SK-N-SH treated with all-trans-retinoic acid at 6 μM for 48 hours (cell line): ENCODE results near the gene DTNBP1.

Experiments
- ARNTL ChIP-seq: fragments of 450-650 bp; formaldehyde crosslinking; IDR thresholded peaks from 2 replicates; pipeline ENCODE4 v1.5.0; 2020; ENCODE audit warnings: low read depth, mild to moderate bottlenecking, moderate library complexity, borderline replicate concordance
- CSDC2 ChIP-seq: fragments of 250-450 bp; sonication (Bioruptor Pico); IDR thresholded peaks from 2 replicates; pipeline ENCODE4 v1.5.0; 2020; ENCODE audit warnings: mild to moderate bottlenecking, moderate library complexity
- ESRRG ChIP-seq: fragments of 250-450 bp; sonication (Bioruptor Pico); IDR thresholded peaks from 2 replicates; pipeline ENCODE4 v1.6.1; 2021; ENCODE audit warnings: mild to moderate bottlenecking
- GLIS3 ChIP-seq: fragments of 250-450 bp; sonication (Bioruptor Pico); IDR thresholded peaks from 2 replicates; pipeline ENCODE4 v1.5.0; 2020; ENCODE audit warnings: mild to moderate bottlenecking, moderate library complexity
- ISL1 ChIP-seq: fragments of 250-450 bp; sonication (Bioruptor Pico); IDR thresholded peaks from 2 replicates; pipeline ENCODE4 v2.1.2; 2022; ENCODE audit warnings: mild to moderate bottlenecking, moderate library complexity
- OSR1 ChIP-seq: fragments of 250-450 bp; sonication (Bioruptor Pico); IDR thresholded peaks from 2 replicates; pipeline ENCODE4 v1.8.0; 2022; ENCODE audit warnings: moderate library complexity, mild to moderate bottlenecking, inconsistent platforms
- PATZ1 ChIP-seq: fragments of 250-450 bp; sonication (Bioruptor Pico); IDR thresholded peaks from 2 replicates; pipeline ENCODE4 v1.8.0; 2020; ENCODE audit warnings: mild to moderate bottlenecking, moderate library complexity, borderline replicate concordance
- RARB ChIP-seq: fragments of 250-450 bp; sonication (Bioruptor Pico); IDR thresholded peaks from 2 replicates; pipeline ENCODE4 v1.8.0; 2021; ENCODE audit warnings: mild to moderate bottlenecking, moderate library complexity
- SNAI2 ChIP-seq: fragments of 250-450 bp; sonication (Bioruptor Pico); IDR thresholded peaks from 2 replicates; pipeline ENCODE4 v1.5.0; 2020; ENCODE audit warnings: mild to moderate bottlenecking, moderate library complexity
- ZFP3 ChIP-seq: fragments of 250-450 bp; sonication (Bioruptor Pico); IDR thresholded peaks from 2 replicates; pipeline ENCODE4 v1.5.0; 2020; ENCODE audit warnings: mild to moderate bottlenecking, moderate library complexity
- TF ChIP-seq, protein P1 (sequence below): fragments of 250-450 bp; sonication (Bioruptor Pico); IDR thresholded peaks from 2 replicates; pipeline ENCODE4 v1.8.0; 2021; ENCODE audit warnings: low read depth, mild to moderate bottlenecking, moderate library complexity, borderline replicate concordance

- TF ChIP-seq OSR1 (CRISPR knock-in tag) (no peak), ISL1 (CRISPR knock-in tag) (no peak), ZFP3 (CRISPR knock-in tag) (no peak), SNAI2 (CRISPR knock-in tag) (no peak), CSDC2 (CRISPR knock-in tag) (no peak), ESRRG (no peak), PATZ1 (CRISPR knock-in tag) (no peak), GLIS3 (no peak), RARB (CRISPR knock-in tag) (no peak), ARNTL (CRISPR knock-in tag) (no peak)
- TF ChIP-seq, protein P1, sequence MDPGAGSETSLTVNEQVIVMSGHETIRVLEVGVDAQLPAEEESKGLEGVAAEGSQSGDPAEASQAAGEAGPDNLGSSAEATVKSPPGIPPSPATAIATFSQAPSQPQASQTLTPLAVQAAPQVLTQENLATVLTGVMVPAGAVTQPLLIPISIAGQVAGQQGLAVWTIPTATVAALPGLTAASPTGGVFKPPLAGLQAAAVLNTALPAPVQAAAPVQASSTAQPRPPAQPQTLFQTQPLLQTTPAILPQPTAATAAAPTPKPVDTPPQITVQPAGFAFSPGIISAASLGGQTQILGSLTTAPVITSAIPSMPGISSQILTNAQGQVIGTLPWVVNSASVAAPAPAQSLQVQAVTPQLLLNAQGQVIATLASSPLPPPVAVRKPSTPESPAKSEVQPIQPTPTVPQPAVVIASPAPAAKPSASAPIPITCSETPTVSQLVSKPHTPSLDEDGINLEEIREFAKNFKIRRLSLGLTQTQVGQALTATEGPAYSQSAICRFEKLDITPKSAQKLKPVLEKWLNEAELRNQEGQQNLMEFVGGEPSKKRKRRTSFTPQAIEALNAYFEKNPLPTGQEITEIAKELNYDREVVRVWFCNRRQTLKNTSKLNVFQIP (CRISPR knock-in tag) = no peak
These were observed 178.7 kb downstream of the DTNBP1 start for GRCh38 chr6:15484140-15484539.
